SK-N-SH treated with all-trans-retinoic acid at 6 μM for 48 hours (cell line): ENCODE measurements around the gene ESPNL.
"Not testable (repeated sequence)": the region's sequence is repeated elsewhere in the genome, so short reads cannot be mapped to it uniquely, and the experiment has no call there.

Experiments used
- ATAC-seq: fragments of 200-7000 bp; cut with Tn5 transposase; 3 replicates; pipeline ENCODE4 v1.9.1; 2020; ENCODE audit warnings: mild to moderate bottlenecking, moderate library complexity
- BACH2 ChIP-seq: fragments of 250-450 bp; sonication (Bioruptor Pico); IDR thresholded peaks from 2 replicates; pipeline ENCODE4 v1.9.0; 2021; ENCODE audit warnings: mild to moderate bottlenecking, borderline replicate concordance
- CREB5 ChIP-seq: fragments of 250-450 bp; sonication (Bioruptor Pico); IDR thresholded peaks from 2 replicates; pipeline ENCODE4 v1.5.1; 2020; ENCODE audit warnings: low read depth, mild to moderate bottlenecking, moderate library complexity
- ESRRG ChIP-seq: fragments of 250-450 bp; sonication (Bioruptor Pico); IDR thresholded peaks from 2 replicates; pipeline ENCODE4 v1.6.1; 2021; ENCODE audit warnings: mild to moderate bottlenecking
- GLIS3 ChIP-seq: fragments of 250-450 bp; sonication (Bioruptor Pico); IDR thresholded peaks from 2 replicates; pipeline ENCODE4 v1.5.0; 2020; ENCODE audit warnings: mild to moderate bottlenecking, moderate library complexity
- ISL1 ChIP-seq: fragments of 250-450 bp; sonication (Bioruptor Pico); IDR thresholded peaks from 2 replicates; pipeline ENCODE4 v2.1.2; 2022; ENCODE audit warnings: mild to moderate bottlenecking, moderate library complexity
- OSR1 ChIP-seq: fragments of 250-450 bp; sonication (Bioruptor Pico); IDR thresholded peaks from 2 replicates; pipeline ENCODE4 v1.8.0; 2022; ENCODE audit warnings: moderate library complexity, mild to moderate bottlenecking, inconsistent platforms
- PATZ1 ChIP-seq: fragments of 250-450 bp; sonication (Bioruptor Pico); IDR thresholded peaks from 2 replicates; pipeline ENCODE4 v1.8.0; 2020; ENCODE audit warnings: mild to moderate bottlenecking, moderate library complexity, borderline replicate concordance
- POU6F1 ChIP-seq: fragments of 250-450 bp; sonication (Bioruptor Pico); IDR thresholded peaks from 2 replicates; pipeline ENCODE4 v1.8.0; 2021; ENCODE audit warnings: low read depth, mild to moderate bottlenecking, moderate library complexity, borderline replicate concordance
- PPARA ChIP-seq: fragments of 250-450 bp; sonication (Bioruptor Pico); IDR thresholded peaks from 2 replicates; pipeline ENCODE4 v1.5.0; 2020; ENCODE audit warnings: mild to moderate bottlenecking, borderline replicate concordance
- SNAI2 ChIP-seq: fragments of 250-450 bp; sonication (Bioruptor Pico); IDR thresholded peaks from 2 replicates; pipeline ENCODE4 v1.5.0; 2020; ENCODE audit warnings: mild to moderate bottlenecking, moderate library complexity
- TCF4 ChIP-seq: fragments of 250-450 bp; sonication (Bioruptor Pico); IDR thresholded peaks from 2 replicates; pipeline ENCODE4 v1.8.0; 2021; ENCODE audit warnings: mild to moderate bottlenecking, moderate library complexity, borderline replicate concordance
- TOX ChIP-seq: fragments of 250-450 bp; sonication (Bioruptor Pico); IDR thresholded peaks from 2 replicates; pipeline ENCODE4 v1.8.0; 2021; ENCODE audit warnings: mild to moderate bottlenecking, moderate library complexity, borderline replicate concordance
- TSHZ2 ChIP-seq: fragments of 250-450 bp; sonication (Bioruptor Pico); IDR thresholded peaks from 2 replicates; pipeline ENCODE4 v1.5.0; 2020; ENCODE audit warnings: mild to moderate bottlenecking, moderate library complexity
- ZC3H10 ChIP-seq: fragments of 250-450 bp; sonication (Bioruptor Pico); IDR thresholded peaks from 2 replicates; pipeline ENCODE4 v1.5.1; 2021; ENCODE audit warnings: mild to moderate bottlenecking, moderate library complexity
- ZFP3 ChIP-seq: fragments of 250-450 bp; sonication (Bioruptor Pico); IDR thresholded peaks from 2 replicates; pipeline ENCODE4 v1.5.0; 2020; ENCODE audit warnings: mild to moderate bottlenecking, moderate library complexity
- ZFP30 ChIP-seq: fragments of 450-650 bp; formaldehyde crosslinking; IDR thresholded peaks from 2 replicates; pipeline ENCODE4 v1.5.0; 2022; ENCODE audit warnings: mild to moderate bottlenecking, moderate library complexity
- ZNF70 ChIP-seq: fragments of 450-650 bp; formaldehyde crosslinking; IDR thresholded peaks from 2 replicates; pipeline ENCODE4 v1.5.0; 2020; ENCODE audit warnings: mild to moderate bottlenecking, moderate library complexity
- ZNF8 ChIP-seq: fragments of 450-650 bp; formaldehyde crosslinking; IDR thresholded peaks from 2 replicates; pipeline ENCODE4 v1.5.0; 2020; ENCODE audit warnings: mild to moderate bottlenecking, moderate library complexity

Gene ESPNL

GRCh38 chr2:238066218-238066617, 33.9 kb upstream of the ESPNL start:
- TF ChIP-seq TCF4 (CRISPR knock-in tag), result no peak
- no peak for TF ChIP-seq ISL1 (CRISPR knock-in tag)
- no peak for TF ChIP-seq TSHZ2
- TF ChIP-seq POU6F1 (CRISPR knock-in tag), result no peak
- TF ChIP-seq SNAI2 (CRISPR knock-in tag), result no peak
- no peak for TF ChIP-seq ESRRG
- no peak for TF ChIP-seq TOX (CRISPR knock-in tag)
- no peak for ATAC-seq

GRCh38 chr2:238066718-238067117, 33.4 kb upstream of the ESPNL start:
- ATAC-seq, result not testable (repeated sequence)

GRCh38 chr2:238067939-238068338, 32.2 kb upstream of the ESPNL start:
- no peak for ATAC-seq
- TF ChIP-seq OSR1 (CRISPR knock-in tag), result no peak

GRCh38 chr2:238069021-238069709, 31.0 kb upstream of the ESPNL start:
- TF ChIP-seq PPARA (CRISPR knock-in tag) (no peak), ZNF8 (no peak), ZC3H10 (CRISPR knock-in tag) (no peak), ZFP30 (CRISPR knock-in tag) (no peak), PATZ1 (CRISPR knock-in tag) (no peak), ZFP3 (CRISPR knock-in tag) (no peak), POU6F1 (CRISPR knock-in tag) (no peak), GLIS3 (no peak), ESRRG (no peak), SNAI2 (CRISPR knock-in tag) (no peak), ZNF70 (CRISPR knock-in tag) (no peak), BACH2 (CRISPR knock-in tag) (no peak), CREB5 (CRISPR knock-in tag) (no peak)
- no peak for ATAC-seq

- no peak for ATAC-seq
- TF ChIP-seq TSHZ2 (no peak), GLIS3 (no peak), POU6F1 (CRISPR knock-in tag) (no peak), ESRRG (no peak), CREB5 (CRISPR knock-in tag) (no peak), ZC3H10 (CRISPR knock-in tag) (no peak), ZNF8 (no peak), TCF4 (CRISPR knock-in tag) (no peak)
Measured at GRCh38 chr2:238069877-238070276, 30.3 kb upstream of the ESPNL start.
